ENCODE measurements around the gene ETV4.

The ETV4 gene

DNA sequence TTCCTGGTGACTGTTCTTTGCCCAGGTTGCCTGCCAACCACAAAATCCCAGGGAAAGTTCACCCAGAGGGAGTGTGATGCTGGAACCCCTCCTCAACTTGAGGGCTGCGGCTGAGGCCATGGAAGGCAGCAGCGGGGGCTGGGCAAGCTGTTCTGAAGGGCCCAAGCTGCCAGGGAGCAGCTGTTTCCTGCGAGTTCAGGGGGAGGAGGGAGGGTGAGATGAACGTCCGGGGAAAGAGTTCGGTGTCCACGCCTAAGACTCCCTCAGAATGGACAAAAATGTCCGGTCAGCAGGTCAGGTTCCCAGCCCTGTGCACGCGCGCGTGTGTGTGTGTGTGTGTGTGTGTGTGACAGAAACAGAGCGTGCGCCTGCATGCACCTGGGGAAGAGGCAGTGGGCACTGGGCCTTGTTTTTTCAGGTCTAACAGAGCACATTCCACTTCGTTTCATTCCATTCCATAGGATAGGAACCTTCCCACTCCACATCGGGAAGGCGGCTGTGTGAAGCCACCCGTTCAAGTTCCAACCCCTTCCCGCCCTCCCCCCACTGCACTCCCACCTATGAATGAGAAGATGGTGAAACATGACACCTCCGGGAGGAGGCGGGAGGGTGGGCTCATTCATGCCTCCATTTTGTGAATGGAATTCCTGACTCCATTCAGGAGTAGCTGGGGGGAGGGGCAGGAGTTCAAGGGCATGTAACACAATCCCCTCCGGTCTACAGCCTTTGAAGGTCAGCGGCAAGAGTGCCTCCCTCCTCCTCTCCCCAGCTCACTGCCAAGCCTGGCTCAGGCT is 15.7 kb downstream of the ETV4 start:
- CTCF ChIA-PET = interaction anchor here (0.6 to 1.2 kb wide), 2 partner anchors 9 to 160 kb away, joined by 4 to 5 read pairs; no protein-coding TSS in a partner anchor
- POLR2A ChIA-PET = no interaction called here
- no peak for TF ChIP-seq L3MBTL2 (conservative IDR thresholded peaks at IDR 0.05)
- no peak for TF ChIP-seq SUZ12 (IDR thresholded peaks at IDR 0.05)
- no peak for TF ChIP-seq HDGF (IDR thresholded peaks at IDR 0.05; ENCODE audit: borderline replicate concordance)
- TF ChIP-seq ZNF384 (IDR thresholded peaks at IDR 0.05) = no peak
- no peak for TF ChIP-seq NFRKB (IDR thresholded peaks at IDR 0.05)
- TF ChIP-seq ELF4 (IDR thresholded peaks at IDR 0.05) = no peak
- TF ChIP-seq ARNT (IDR thresholded peaks at IDR 0.05) = no peak
- TF ChIP-seq FOXA1 (IDR thresholded peaks at IDR 0.05) = no peak
- no peak for TF ChIP-seq FOXM1 (IDR thresholded peaks at IDR 0.05; ENCODE audit: borderline replicate concordance)
- no peak for TF ChIP-seq TARDBP (IDR thresholded peaks at IDR 0.05)
- TF ChIP-seq BHLHE40 (IDR thresholded peaks at IDR 0.05; ENCODE audit: borderline replicate concordance) = no peak
- no peak for TF ChIP-seq CTBP1 (IDR thresholded peaks at IDR 0.05; ENCODE audit: borderline replicate concordance)
- TF ChIP-seq SP1 (IDR thresholded peaks at IDR 0.05) = no peak
- peak; percentile 71 for DNase-seq (ENCODE audit: extremely low spot score)

GRCh38 chr17:43529947-43530287 is 16.2 kb downstream of the ETV4 start:
- POLR2A ChIA-PET = interaction anchor here (2.2 kb wide), 1 partner anchor 162 kb away, joined by 6 read pairs; no protein-coding TSS in a partner anchor
- CTCF ChIA-PET = interaction anchor here (0.6 to 1.2 kb wide), 2 partner anchors 8 to 161 kb away, joined by 4 to 5 read pairs; no protein-coding TSS in a partner anchor
- no peak for TF ChIP-seq BHLHE40 (IDR thresholded peaks at IDR 0.05; ENCODE audit: borderline replicate concordance)
- DNase-seq (ENCODE audit: extremely low spot score) = no peak

DNA sequence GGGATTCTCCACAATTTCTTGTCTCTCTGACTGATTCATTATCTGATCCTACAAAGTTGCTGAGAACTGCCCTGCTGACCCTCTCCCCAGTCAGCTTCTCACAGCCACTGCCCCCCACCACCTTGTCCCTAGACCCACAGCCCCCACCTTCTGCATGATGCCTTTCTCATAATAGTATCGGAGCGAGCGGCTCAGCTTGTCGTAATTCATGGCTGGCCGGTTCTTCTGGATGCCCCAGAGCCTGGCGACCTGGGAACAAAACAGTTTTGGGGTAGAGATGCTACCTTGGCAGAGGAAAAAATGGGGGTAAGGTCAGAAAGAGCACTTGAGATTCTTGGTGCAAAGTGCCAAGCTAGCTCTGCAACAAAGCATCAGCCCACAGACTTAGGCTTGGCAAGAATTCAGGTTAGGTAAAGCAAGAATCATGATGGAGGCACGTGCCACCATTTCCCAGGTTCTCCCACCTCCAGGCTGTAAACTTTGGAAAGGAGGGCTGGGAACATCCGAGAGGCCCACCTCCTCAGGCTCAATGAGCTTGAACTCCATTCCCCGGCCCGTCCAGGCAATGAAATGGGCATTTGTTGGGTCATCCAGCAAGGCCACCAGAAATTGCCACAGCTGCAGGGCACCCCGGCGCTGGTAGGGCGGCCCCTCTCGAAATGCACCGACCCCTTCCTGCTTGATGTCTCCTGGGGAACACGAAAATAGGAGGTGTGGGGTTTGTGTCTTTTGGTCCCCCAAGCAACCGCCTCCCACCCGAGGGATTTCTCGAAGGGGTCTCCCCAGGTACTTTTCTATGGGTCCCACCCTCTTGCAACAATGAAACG is 16.9 kb downstream of the ETV4 start:
- DNase-seq (ENCODE audit: extremely low spot score) = no peak
- POLR2A ChIA-PET = interaction anchor here (1.1 to 2.2 kb wide), 2 partner anchors 12 to 161 kb away, joined by 5 to 6 read pairs; no protein-coding TSS in a partner anchor
- CTCF ChIA-PET = interaction anchor here (1.5 kb wide), 1 partner anchor 145 kb away, joined by 3 read pairs; no protein-coding TSS in a partner anchor
- no peak for TF ChIP-seq L3MBTL2 (conservative IDR thresholded peaks at IDR 0.05)

- no peak for DNase-seq (ENCODE audit: extremely low spot score)
- ChIA-PET CTCF (interaction anchor here (0.6 to 1.5 kb wide), 3 partner anchors 17 to 145 kb away, joined by 3 to 4 read pairs (median 3); partner anchors contain the start of gene DHX8), POLR2A (interaction anchor here (1.1 to 2.2 kb wide), 2 partner anchors 13 to 161 kb away, joined by 5 to 6 read pairs; no protein-coding TSS in a partner anchor)
- TF ChIP-seq NFRKB (IDR thresholded peaks at IDR 0.05) (no peak), ELF4 (IDR thresholded peaks at IDR 0.05) (no peak), ARNT (IDR thresholded peaks at IDR 0.05) (no peak), SP1 (IDR thresholded peaks at IDR 0.05) (no peak), L3MBTL2 (conservative IDR thresholded peaks at IDR 0.05) (no peak), BHLHE40 (IDR thresholded peaks at IDR 0.05; ENCODE audit: borderline replicate concordance) (no peak), SUZ12 (IDR thresholded peaks at IDR 0.05) (no peak), FOXM1 (IDR thresholded peaks at IDR 0.05; ENCODE audit: borderline replicate concordance) (no peak), FOXK2 (IDR thresholded peaks at IDR 0.05) (no peak)
These were observed 17.7 kb downstream of the ETV4 start for GRCh38 chr17:43528319-43528987.

- DNase-seq (ENCODE audit: extremely low spot score) = no peak
- ChIA-PET CTCF (interaction anchor here (0.5 kb wide), 1 partner anchor 239 kb away, joined by 3 read pairs; no protein-coding TSS in a partner anchor), POLR2A (interaction anchor here (1.1 to 1.8 kb wide), 2 partner anchors 43 to 159 kb away, joined by 4 to 9 read pairs; partner anchors contain the start of gene DHX8)
- no peak for TF ChIP-seq LEF1 (IDR thresholded peaks at IDR 0.05; ENCODE audit: borderline replicate concordance)
- TF ChIP-seq L3MBTL2 (conservative IDR thresholded peaks at IDR 0.05) = no peak
These were observed 19.1 kb downstream of the ETV4 start for GRCh38 chr17:43526886-43527648.

DNA sequence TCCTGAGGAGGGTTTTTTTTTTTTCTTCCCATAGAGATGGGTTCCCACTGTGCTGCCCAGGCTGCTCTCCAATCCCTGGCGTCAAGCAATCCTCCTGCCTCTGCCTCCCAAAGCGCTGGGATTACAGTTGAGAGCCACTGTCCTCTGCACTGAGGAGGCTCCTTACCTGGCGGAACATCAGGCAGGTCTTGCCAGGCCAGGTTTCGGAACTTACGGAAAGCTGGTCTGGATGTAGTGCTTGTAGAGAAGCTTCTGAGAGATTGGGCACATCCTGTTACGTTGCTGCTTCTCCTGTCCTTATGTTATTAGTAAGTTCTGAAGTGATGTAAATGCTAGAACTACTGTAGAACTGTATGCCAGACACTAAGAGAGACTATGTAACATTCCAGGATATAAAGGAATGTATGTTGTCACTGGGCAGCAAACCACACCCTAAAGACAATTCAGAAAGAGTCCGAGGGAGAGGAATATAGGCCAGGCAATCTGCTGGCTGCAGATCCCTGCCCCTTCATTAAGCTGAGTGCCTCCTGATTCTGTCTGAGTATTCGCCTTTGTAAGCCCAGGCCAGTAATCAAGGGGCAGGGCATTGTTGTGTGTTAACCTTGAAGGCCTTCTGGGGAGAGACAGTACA is 21.1 kb downstream of the ETV4 start:
- DNase-seq (ENCODE audit: extremely low spot score) = no peak
- TF ChIP-seq LEF1 (IDR thresholded peaks at IDR 0.05; ENCODE audit: borderline replicate concordance) (no peak), ELF4 (IDR thresholded peaks at IDR 0.05) (no peak), L3MBTL2 (conservative IDR thresholded peaks at IDR 0.05) (no peak), SUZ12 (IDR thresholded peaks at IDR 0.05) (no peak), TARDBP (IDR thresholded peaks at IDR 0.05) (no peak), FOXK2 (IDR thresholded peaks at IDR 0.05) (no peak)
- TF ChIP-seq, protein P1, sequence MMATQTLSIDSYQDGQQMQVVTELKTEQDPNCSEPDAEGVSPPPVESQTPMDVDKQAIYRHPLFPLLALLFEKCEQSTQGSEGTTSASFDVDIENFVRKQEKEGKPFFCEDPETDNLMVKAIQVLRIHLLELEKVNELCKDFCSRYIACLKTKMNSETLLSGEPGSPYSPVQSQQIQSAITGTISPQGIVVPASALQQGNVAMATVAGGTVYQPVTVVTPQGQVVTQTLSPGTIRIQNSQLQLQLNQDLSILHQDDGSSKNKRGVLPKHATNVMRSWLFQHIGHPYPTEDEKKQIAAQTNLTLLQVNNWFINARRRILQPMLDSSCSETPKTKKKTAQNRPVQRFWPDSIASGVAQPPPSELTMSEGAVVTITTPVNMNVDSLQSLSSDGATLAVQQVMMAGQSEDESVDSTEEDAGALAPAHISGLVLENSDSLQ (IDR thresholded peaks at IDR 0.05) = no peak
- ChIA-PET CTCF (no interaction called here), POLR2A (interaction anchor here (1.8 kb wide), 1 partner anchor 157 kb away, joined by 9 read pairs; no protein-coding TSS in a partner anchor)
